H9 (cell line): ENCODE data around the gene CDRT15L2. TPM values are rescaled to one million over a fixed set of nuclear protein-coding genes. Genes with fewer than 3 reads are reported as not detected.
"Not testable (repeated sequence)": the region's sequence is repeated elsewhere in the genome, so short reads cannot be mapped to it uniquely, and the experiment has no call there.

Experiments used
- DNase-seq: peaks from one replicate; pipeline ENCODE4 v3.0.0-alpha.2; 2017
- H2AFZ ChIP-seq: one replicate; pipeline ENCODE4 v1.6.1; 2013; ENCODE audit warnings: mild to moderate bottlenecking, low read length, control low read depth, moderate library complexity
- H2AK5ac ChIP-seq: 2 replicates; pipeline ENCODE4 v1.6.1; 2013; ENCODE audit warnings: low read length, control low read depth, mixed read lengths; ENCODE audit not compliant: insufficient read length
- H2BK120ac ChIP-seq: one replicate; pipeline ENCODE4 v1.6.1; 2013; ENCODE audit warnings: low read depth, mild to moderate bottlenecking, low read length, control low read depth, inconsistent platforms; ENCODE audit not compliant: poor library complexity, severe bottlenecking
- H2BK12ac ChIP-seq: 2 replicates; pipeline ENCODE4 v1.6.1; 2013; ENCODE audit warnings: low read length, control low read depth, mixed read lengths, low read depth; ENCODE audit not compliant: insufficient read length
- H2BK15ac ChIP-seq: 2 replicates; pipeline ENCODE4 v1.6.1; 2013; ENCODE audit warnings: low read depth, low read length, control low read depth
- H2BK20ac ChIP-seq: one replicate; pipeline ENCODE4 v1.6.1; 2013; ENCODE audit warnings: low read depth, mild to moderate bottlenecking, low read length, control low read depth, inconsistent platforms; ENCODE audit not compliant: poor library complexity, severe bottlenecking
- H2BK5ac ChIP-seq: 2 replicates; pipeline ENCODE4 v1.6.1; 2013; ENCODE audit warnings: low read length, control low read depth, mixed read lengths; ENCODE audit not compliant: insufficient read length
- H3K14ac ChIP-seq: 2 replicates; pipeline ENCODE4 v1.6.1; 2013; ENCODE audit warnings: low read length, control low read depth; ENCODE audit not compliant: insufficient read depth
- H3K18ac ChIP-seq: 2 replicates; pipeline ENCODE4 v1.6.1; 2013; ENCODE audit warnings: low read depth, mild to moderate bottlenecking, mixed read lengths, low read length, control low read depth; ENCODE audit not compliant: insufficient read length
- H3K23ac ChIP-seq: 2 replicates; pipeline ENCODE4 v1.6.1; 2013; ENCODE audit warnings: low read length, control low read depth, mixed read lengths, low read depth; ENCODE audit not compliant: insufficient read length
- H3K23me2 ChIP-seq: 2 replicates; pipeline ENCODE4 v1.6.1; 2013; ENCODE audit warnings: low read depth, mild to moderate bottlenecking, mixed read lengths, low read length, control low read depth; ENCODE audit not compliant: insufficient read length, poor library complexity, severe bottlenecking
- H3K27ac ChIP-seq: 2 replicates; pipeline ENCODE4 v1.5.1; 2013; ENCODE audit warnings: low read length, control low read depth, mixed read lengths, low read depth; ENCODE audit not compliant: insufficient read length
- H3K27me3 ChIP-seq: 2 replicates; pipeline ENCODE4 v1.6.1; 2013; ENCODE audit warnings: low read length, control low read depth, inconsistent platforms; ENCODE audit not compliant: insufficient read depth
- H3K4ac ChIP-seq: 2 replicates; pipeline ENCODE4 v1.6.1; 2013; ENCODE audit warnings: low read depth, mild to moderate bottlenecking, control low read depth, inconsistent platforms, low read length, moderate library complexity
- H3K4me1 ChIP-seq: 2 replicates; pipeline ENCODE4 v1.6.1; 2013; ENCODE audit warnings: low read length, control low read depth, inconsistent platforms; ENCODE audit not compliant: insufficient read depth
- H3K4me2 ChIP-seq: 2 replicates; pipeline ENCODE4 v1.6.1; 2013; ENCODE audit warnings: low read length, control low read depth, mixed read lengths; ENCODE audit not compliant: insufficient read length, insufficient read depth
- H3K56ac ChIP-seq: 2 replicates; pipeline ENCODE4 v1.6.1; 2013; ENCODE audit warnings: low read depth, mild to moderate bottlenecking, mixed read lengths, low read length, control low read depth; ENCODE audit not compliant: insufficient read length
- H3K79me1 ChIP-seq: 2 replicates; pipeline ENCODE4 v1.6.1; 2013; ENCODE audit warnings: low read depth, mild to moderate bottlenecking, moderate library complexity, low read length, control low read depth, inconsistent platforms; ENCODE audit not compliant: insufficient read depth, poor library complexity, severe bottlenecking
- H3K79me2 ChIP-seq: 2 replicates; pipeline ENCODE4 v1.6.1; 2013; ENCODE audit warnings: low read length, control low read depth, inconsistent platforms; ENCODE audit not compliant: insufficient read depth
- H3K9ac ChIP-seq: 2 replicates; pipeline ENCODE4 v1.6.1; 2013; ENCODE audit warnings: low read length, control low read depth, mixed read lengths; ENCODE audit not compliant: insufficient read length; ENCODE audit errors: extremely low read depth
- H3K9me3 ChIP-seq: one replicate; pipeline ENCODE4 v1.6.1; 2013; ENCODE audit warnings: low read depth, low read length, inconsistent platforms; ENCODE audit not compliant: control insufficient read depth
- H3T11ph ChIP-seq: one replicate; pipeline ENCODE4 v1.6.1; 2013; ENCODE audit warnings: mild to moderate bottlenecking, low read length, control low read depth, inconsistent platforms
- H4K20me1 ChIP-seq: one replicate; pipeline ENCODE4 v1.6.1; 2013; ENCODE audit not compliant: control insufficient read depth, insufficient read length, insufficient read depth
- H4K5ac ChIP-seq: 2 replicates; pipeline ENCODE4 v1.6.1; 2013; ENCODE audit warnings: low read depth, mild to moderate bottlenecking, mixed read lengths, low read length, control low read depth; ENCODE audit not compliant: insufficient read length
- H4K8ac ChIP-seq: replicated peaks from 2 replicates; pipeline ENCODE4 v1.6.1; 2013; ENCODE audit warnings: low read length, control low read depth, mixed read lengths, low read depth; ENCODE audit not compliant: insufficient read length
- H4K91ac ChIP-seq: 2 replicates; pipeline ENCODE4 v1.6.1; 2013; ENCODE audit warnings: low read depth, mild to moderate bottlenecking, moderate library complexity, mixed read lengths, low read length, control low read depth; ENCODE audit not compliant: insufficient read length
- H3K27ac Mint-ChIP-seq, 3 experiments: 2 replicates in 2 of 3; 3 replicates in 1 of 3; pipeline ENCODE4 v1.8.0; 2020 to 2021; ENCODE audit warnings: mixed read lengths in 3 of 3, mild to moderate bottlenecking in 1 of 3, moderate library complexity in 1 of 3
- H3K27me3 Mint-ChIP-seq: 2 replicates; pipeline ENCODE4 v1.8.0; 2021; ENCODE audit warnings: low read depth, mild to moderate bottlenecking, moderate library complexity, mixed read lengths
- H3K36me3 Mint-ChIP-seq, 3 experiments: 2 replicates in 2 of 3; 3 replicates in 1 of 3; pipeline ENCODE4 v1.8.0; 2020 to 2021; ENCODE audit warnings: low read depth in 3 of 3, mixed read lengths in 3 of 3; ENCODE audit not compliant: insufficient read depth in 1 of 3
- H3K4me1 Mint-ChIP-seq, 2 experiments: 2 replicates each; pipeline ENCODE4 v1.8.0; 2020; ENCODE audit warnings: mixed read lengths in 2 of 2
- H3K4me3 Mint-ChIP-seq, 2 experiments: 2 replicates in 1 of 2; 3 replicates in 1 of 2; pipeline ENCODE4 v1.8.0; 2020 to 2021; ENCODE audit warnings: mild to moderate bottlenecking in 2 of 2, mixed read lengths in 2 of 2, moderate library complexity in 1 of 2
- H3K9me3 Mint-ChIP-seq, 2 experiments: 2 replicates in 1 of 2; 3 replicates in 1 of 2; pipeline ENCODE4 v1.8.0; 2020; ENCODE audit warnings: mild to moderate bottlenecking in 2 of 2, mixed read lengths in 2 of 2, moderate library complexity in 1 of 2
- WGBS: extraction: QIAGEN DNeasy Blood & Tissue Kit; methylation state at CpG from one replicate; pipeline ENCODE4 v1.1.7; 2013; ENCODE audit warnings: missing lambda C conversion rate, low lambda C conversion rate, mixed read lengths; ENCODE audit not compliant: insufficient read length; ENCODE audit errors: extremely low coverage; 5-methylcytosine and 5-hydroxymethylcytosine counted together
- total RNA-seq: library from RNA; stranded (reverse); gene quantifications from 2 replicates; pipeline ENCODE4 v1.2.1, GENCODE V29; 2021

CDRT15L2 gene
- total RNA-seq, 1 experiment from 2014 or later, result not detected

DNA sequence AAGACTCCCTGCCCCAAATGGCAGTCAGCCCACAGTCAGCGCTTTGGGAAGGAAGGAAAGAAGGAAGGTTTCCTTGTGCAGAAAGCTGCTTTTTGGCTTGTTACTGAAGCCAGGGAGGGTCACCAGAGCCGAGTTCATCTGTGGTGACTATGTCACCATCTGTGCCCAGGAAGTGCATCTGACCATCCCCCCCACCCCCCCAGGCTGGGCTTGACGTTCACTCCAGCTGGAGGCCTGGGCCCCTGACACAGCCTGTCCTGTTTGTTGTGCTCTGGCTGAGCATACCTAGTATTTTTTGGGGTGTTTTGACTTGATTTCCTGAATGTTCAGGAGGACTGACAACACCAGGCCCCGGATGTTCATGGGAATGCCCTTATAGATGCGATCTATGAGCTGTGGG, 31.6 kb upstream of the CDRT15L2 start:
- not testable (repeated sequence) for H2BK5ac ChIP-seq, H4K5ac ChIP-seq, H2BK20ac ChIP-seq, H3K4me1 ChIP-seq, H4K8ac ChIP-seq, H2BK15ac ChIP-seq, H3K14ac ChIP-seq, H4K20me1 ChIP-seq, H3K9me3 ChIP-seq, H3K9me3 Mint-ChIP-seq, H3K27me3 ChIP-seq, H3T11ph ChIP-seq, H3K23me2 ChIP-seq, H3K27ac ChIP-seq, H3K9ac ChIP-seq, H2AFZ ChIP-seq, H3K4ac ChIP-seq, H2AK5ac ChIP-seq, H3K27me3 Mint-ChIP-seq, H3K79me2 ChIP-seq, H3K79me1 ChIP-seq, H3K18ac ChIP-seq, DNase-seq, H4K91ac ChIP-seq, H3K36me3 Mint-ChIP-seq, H3K4me3 Mint-ChIP-seq, H3K4me2 ChIP-seq, H3K27ac Mint-ChIP-seq, H3K4me1 Mint-ChIP-seq, H2BK120ac ChIP-seq, H3K56ac ChIP-seq, H3K23ac ChIP-seq, H2BK12ac ChIP-seq
- no CpG with 5 or more reads among the region's 5 CpGs for WGBS

DNA sequence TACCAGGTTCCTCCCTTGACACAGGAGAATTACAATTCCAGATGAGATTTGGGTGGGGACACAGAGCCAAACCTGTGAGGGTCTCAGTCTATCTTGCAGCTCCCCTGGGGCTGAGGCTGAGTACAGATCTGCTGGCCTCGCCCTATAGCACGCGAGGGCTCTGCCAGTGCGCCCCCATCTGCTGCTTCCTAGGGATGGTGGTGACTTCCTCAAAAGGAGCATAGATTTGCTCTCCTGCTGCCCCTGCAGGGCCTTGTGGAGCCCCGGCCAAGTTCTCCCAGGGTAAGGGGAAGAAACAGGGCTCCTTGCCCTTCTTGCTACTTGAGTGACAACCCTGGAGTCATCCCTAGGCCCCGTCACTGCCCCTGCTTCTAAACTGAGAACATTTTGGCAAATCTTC, 26.6 kb upstream of the CDRT15L2 start:
- no CpG with 5 or more reads among the region's 6 CpGs for WGBS
- not testable (repeated sequence) for H3K79me1 ChIP-seq, H2AK5ac ChIP-seq

More for the DNA sequence above, 26.6 kb upstream of the CDRT15L2 start:
- not testable (repeated sequence) for H4K20me1 ChIP-seq, H3K14ac ChIP-seq, H2BK20ac ChIP-seq, DNase-seq, H3K56ac ChIP-seq, H3K4me1 Mint-ChIP-seq, H3K23ac ChIP-seq, H4K8ac ChIP-seq, H2BK5ac ChIP-seq, H4K91ac ChIP-seq, H2BK12ac ChIP-seq, H3K4ac ChIP-seq, H3K18ac ChIP-seq, H3K27me3 Mint-ChIP-seq, H3K27ac ChIP-seq, H3K36me3 Mint-ChIP-seq, H4K5ac ChIP-seq, H3K23me2 ChIP-seq, H3K4me1 ChIP-seq, H3K9me3 Mint-ChIP-seq, H3T11ph ChIP-seq, H3K9me3 ChIP-seq, H3K27me3 ChIP-seq, H3K4me3 Mint-ChIP-seq, H2AFZ ChIP-seq, H2BK15ac ChIP-seq, H3K27ac Mint-ChIP-seq, H3K79me2 ChIP-seq, H3K9ac ChIP-seq, H2BK120ac ChIP-seq, H3K4me2 ChIP-seq
